GM18909 (cell line): Measurements from ENCODE around the gene GRIP2.
"Not testable (repeated sequence)": the region's sequence is repeated elsewhere in the genome, so short reads cannot be mapped to it uniquely, and the experiment has no call there.

Experiments used
- ATAC-seq: cut with Tn5 transposase; IDR thresholded peaks from one replicate; pipeline ENCODE4 v1.9.1; 2021; ENCODE audit warnings: mild to moderate bottlenecking; ENCODE audit not compliant: unreplicated experiment, poor library complexity

The GRIP2 gene

GRCh38 chr3:14522768-14523167 lies 17.4 kb downstream of the GRIP2 start:
- ATAC-seq: no peak

GRCh38 chr3:14522129-14522691 lies 17.9 kb downstream of the GRIP2 start:
- ATAC-seq: no peak

GRCh38 chr3:14521611-14522010 lies 18.5 kb downstream of the GRIP2 start:
- ATAC-seq: no peak

GRCh38 chr3:14520967-14521366 lies 19.2 kb downstream of the GRIP2 start:
- no peak for ATAC-seq

- no peak for ATAC-seq
Measured at GRCh38 chr3:14520149-14520548, 20.0 kb downstream of the GRIP2 start.

GRCh38 chr3:14519406-14519805 lies 20.7 kb downstream of the GRIP2 start:
- ATAC-seq: no peak

GRCh38 chr3:14518893-14519292 lies 21.2 kb downstream of the GRIP2 start:
- ATAC-seq: no peak

GRCh38 chr3:14518432-14518802 lies 21.7 kb downstream of the GRIP2 start:
- no peak for ATAC-seq

GRCh38 chr3:14517601-14518431 lies 22.3 kb downstream of the GRIP2 start:
- ATAC-seq: no peak

GRCh38 chr3:14516738-14517345 lies 23.3 kb downstream of the GRIP2 start:
- ATAC-seq: no peak

- not testable (repeated sequence) for ATAC-seq
Measured at GRCh38 chr3:14515526-14515925, 24.6 kb downstream of the GRIP2 start.

- ATAC-seq: no peak
Measured at GRCh38 chr3:14514323-14514720, 25.8 kb downstream of the GRIP2 start.

GRCh38 chr3:14513566-14514322 lies 26.4 kb downstream of the GRIP2 start:
- no peak for ATAC-seq

- no peak for ATAC-seq
Measured at GRCh38 chr3:14512942-14513327, 27.2 kb downstream of the GRIP2 start.

GRCh38 chr3:14512281-14512941 lies 27.7 kb downstream of the GRIP2 start:
- ATAC-seq: no peak

- ATAC-seq: no peak
Measured at GRCh38 chr3:14511623-14512280, 28.4 kb downstream of the GRIP2 start.

GRCh38 chr3:14510838-14511622 lies 29.1 kb downstream of the GRIP2 start:
- ATAC-seq: no peak

GRCh38 chr3:14509796-14510100 lies 30.4 kb downstream of the GRIP2 start:
- ATAC-seq: no peak
